ENCODE results near the gene BTBD19. TPM values are rescaled to one million over a fixed set of nuclear protein-coding genes. Genes with fewer than 3 reads are reported as not detected.

BTBD19 gene
- total and polyA plus RNA-seq, 2 of the 4 experiments (the other 2 are of a cell fraction): 0.90 to 17.2 TPM

DNA sequence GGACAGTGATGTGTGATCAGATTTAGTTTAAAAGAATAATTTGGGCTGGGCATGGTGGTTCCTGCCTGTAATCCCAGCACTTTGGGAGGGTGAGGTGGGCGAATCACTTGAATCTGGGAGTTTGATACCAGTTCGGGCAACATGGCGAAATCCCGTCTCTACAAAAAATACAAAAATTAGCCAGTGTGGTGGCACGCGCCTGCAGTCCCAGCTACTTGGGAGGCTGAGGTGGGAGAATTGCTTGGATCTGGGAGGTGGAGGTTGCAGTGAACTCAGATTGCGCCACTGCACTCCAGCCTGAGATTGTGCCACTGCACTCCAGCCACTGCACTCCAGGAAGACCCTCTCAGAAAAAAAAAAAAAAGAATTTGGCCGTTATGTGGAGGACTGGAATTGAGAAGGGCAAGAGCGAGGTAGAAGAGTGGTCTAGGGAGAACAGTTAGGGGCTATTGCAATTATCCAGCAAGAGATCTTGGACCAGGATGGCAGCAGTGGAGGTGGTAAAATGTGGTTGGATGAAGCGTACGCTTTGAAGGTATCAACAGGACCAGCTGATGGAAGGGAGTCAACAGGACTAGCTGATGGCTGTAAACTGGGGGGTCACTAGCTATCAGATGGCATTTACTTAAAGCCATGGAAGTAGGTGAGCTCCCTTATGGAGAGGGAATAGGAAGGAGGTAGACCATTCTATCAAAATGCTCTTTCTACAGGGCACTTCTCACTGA lies 9.6 kb downstream of the BTBD19 start:
- no peak overlapping the region for H3K4ac ChIP-seq (ENCODE audit: low read depth, low read length)
- DNase-seq: no peak
- no peak overlapping the region; the same call in 2 of the 3 replicates for H2BK15ac ChIP-seq (ENCODE audit: low read depth, low read length)
- CTCF ChIA-PET: interaction anchor here (1.9 kb wide), 1 partner anchor 18 kb away, joined by 8 read pairs; the partner anchor contains the start of gene PLK3
- no peak for ATAC-seq (ENCODE audit: low read depth)
- H2BK5ac ChIP-seq (ENCODE audit: low read depth, low read length, poor library complexity, severe bottlenecking): no peak overlapping the region
- H4K91ac ChIP-seq (ENCODE audit: insufficient read depth, low read depth, low read length): peak overlapping the region; percentile 9; the same call in 1 of the 2 replicates
- H3K9me3 ChIP-seq (ENCODE audit: control insufficient read depth, insufficient read depth, low read length): no peaks in the 10 kb centered on the region
- no peak overlapping the region for H2AFZ ChIP-seq (replicated peaks; ENCODE audit: low read length, poor library complexity)
- H3K27me3 ChIP-seq (ENCODE audit: control insufficient read depth, insufficient read depth, low read length): no peaks in the 10 kb centered on the region
- H3K36me3 ChIP-seq (ENCODE audit: control insufficient read depth, insufficient read depth, low read length): no peaks in the 10 kb centered on the region
- in situ Hi-C loops (cut with MboI; ENCODE audit: low sequenced_read_pairs): no loop called here
- intact Hi-C loops (cut with micrococcal nuclease): loop anchor here (2.0 kb wide), 1 partner anchor 19 kb away; no protein-coding TSS in a partner anchor
- peaks cover 2 to 12% of the 10 kb centered on the region in 2 experiments; a peak in 1 of 4 replicates for H3K79me1 ChIP-seq (ENCODE audit: low read depth in 1 of 2, low read length in 2 of 2)
- no peak overlapping the region for H3K4me2 ChIP-seq (ENCODE audit: low read depth, low read length)
- no peak overlapping the region; the same call in 1 of the 2 replicates for H2BK20ac ChIP-seq (ENCODE audit: low read depth, low read length)
- 0 out of 2 replicates have a peak overlapping the region, but pooled peaks have one; percentile 50 for H3K14ac ChIP-seq (replicated peaks; ENCODE audit: low read depth, low read length)
- no peak overlapping the region for H2AK9ac ChIP-seq (replicated peaks; ENCODE audit: low read depth, low read length, poor library complexity)
- no peak overlapping the region for H3K18ac ChIP-seq (ENCODE audit: low read depth, low read length)
- no TSS peak for BruUV-seq (replicated peaks)
- H3K23ac ChIP-seq (ENCODE audit: low read depth, low read length): no peak overlapping the region
- POLR2A ChIA-PET (ENCODE audit: unreplicated experiment): interaction anchor here (0.6 to 3.2 kb wide), 2 partner anchors 10 to 86 kb away, joined by 5 to 30 read pairs; partner anchors contain the start of genes BTBD19 and DYNLT4
- H3K56ac ChIP-seq (ENCODE audit: extremely low read depth, insufficient read depth, low read length): no peak overlapping the region
- no peak overlapping the region for H3K9ac ChIP-seq (ENCODE audit: low read depth, low read length)
- H3K4me1 ChIP-seq (ENCODE audit: control insufficient read depth, insufficient read depth, low read length): peaks cover 10% of the 10 kb centered on the region
- H4K5ac ChIP-seq (ENCODE audit: low read depth, low read length): no peak overlapping the region
- H4K20me1 ChIP-seq (ENCODE audit: insufficient read depth, low read length): peaks cover 8% of the 10 kb centered on the region; the same call in 1 of the 2 replicates
- H4K8ac ChIP-seq (ENCODE audit: low read depth in 2 of 2, low read length in 2 of 2): 0 out of 4 replicates have a peak overlapping the region, but pooled peaks of 1 of the 2 experiments have one; percentile 5
- H3K4me3 ChIP-seq (ENCODE audit: insufficient read depth, low read depth, low read length): no peak overlapping the region
- H3K27ac ChIP-seq (ENCODE audit: insufficient read depth, low read length): no peak overlapping the region
- H2AK5ac ChIP-seq (ENCODE audit: low read depth, low read length): peak overlapping the region; percentile 78; the same call in 1 of the 2 replicates
- WGBS, 2 experiments (ENCODE audit: extremely low coverage in 2 of 2, insufficient read length in 1 of 2): no CpG with 5 or more reads among the region's 11 CpGs
- no peak overlapping the region for H2BK120ac ChIP-seq (ENCODE audit: low read depth, low read length)
- H3K9me1 ChIP-seq (ENCODE audit: insufficient read depth, low read length): peaks cover 3% of the 10 kb centered on the region; the same call in 1 of the 2 replicates
- dilution Hi-C loops (cut with HindIII; ENCODE audit: low sequenced_read_pairs, unreplicated experiment): no loop called here
- TF ChIP-seq CEBPB (IDR thresholded peaks at IDR 0.05; ENCODE audit: low read depth, low read length) (no peak), BHLHE40 (IDR thresholded peaks at IDR 0.05; ENCODE audit: low read depth, low read length) (no peak), RAD21 (IDR thresholded peaks at IDR 0.05; ENCODE audit: low read length) (no peak), MXI1 (IDR thresholded peaks at IDR 0.05; ENCODE audit: borderline replicate concordance, low read depth, low read length) (no peak), SMC3 (IDR thresholded peaks at IDR 0.05; ENCODE audit: low read depth, low read length) (no peak), RFX5 (IDR thresholded peaks at IDR 0.05; ENCODE audit: low read depth, low read length) (no peak), FOS (IDR thresholded peaks at IDR 0.05; ENCODE audit: low read depth, low read length) (no peak), ELK1 (IDR thresholded peaks at IDR 0.05; ENCODE audit: borderline replicate concordance, low read depth, low read length) (no peak), MAZ (IDR thresholded peaks at IDR 0.05; ENCODE audit: borderline replicate concordance, low read depth, low read length) (no peak), NFE2L2 (IDR thresholded peaks at IDR 0.05; ENCODE audit: low read depth, low read length) (no peak), POLR2A (IDR thresholded peaks at IDR 0.05; ENCODE audit: low read depth, low read length) (no peak), RCOR1 (IDR thresholded peaks at IDR 0.05; ENCODE audit: insufficient replicate concordance, low read length) (no peak), USF2 (IDR thresholded peaks at IDR 0.05; ENCODE audit: low read depth, low read length) (no peak)
- TF ChIP-seq, protein P1, sequence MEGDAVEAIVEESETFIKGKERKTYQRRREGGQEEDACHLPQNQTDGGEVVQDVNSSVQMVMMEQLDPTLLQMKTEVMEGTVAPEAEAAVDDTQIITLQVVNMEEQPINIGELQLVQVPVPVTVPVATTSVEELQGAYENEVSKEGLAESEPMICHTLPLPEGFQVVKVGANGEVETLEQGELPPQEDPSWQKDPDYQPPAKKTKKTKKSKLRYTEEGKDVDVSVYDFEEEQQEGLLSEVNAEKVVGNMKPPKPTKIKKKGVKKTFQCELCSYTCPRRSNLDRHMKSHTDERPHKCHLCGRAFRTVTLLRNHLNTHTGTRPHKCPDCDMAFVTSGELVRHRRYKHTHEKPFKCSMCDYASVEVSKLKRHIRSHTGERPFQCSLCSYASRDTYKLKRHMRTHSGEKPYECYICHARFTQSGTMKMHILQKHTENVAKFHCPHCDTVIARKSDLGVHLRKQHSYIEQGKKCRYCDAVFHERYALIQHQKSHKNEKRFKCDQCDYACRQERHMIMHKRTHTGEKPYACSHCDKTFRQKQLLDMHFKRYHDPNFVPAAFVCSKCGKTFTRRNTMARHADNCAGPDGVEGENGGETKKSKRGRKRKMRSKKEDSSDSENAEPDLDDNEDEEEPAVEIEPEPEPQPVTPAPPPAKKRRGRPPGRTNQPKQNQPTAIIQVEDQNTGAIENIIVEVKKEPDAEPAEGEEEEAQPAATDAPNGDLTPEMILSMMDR (conservative IDR thresholded peaks at IDR 0.05; ENCODE audit: low read depth, low read length): no peak

Measured in IMR-90 (cell line).